ENCODE measurements around the gene COL15A1.

COL15A1 gene

DNA sequence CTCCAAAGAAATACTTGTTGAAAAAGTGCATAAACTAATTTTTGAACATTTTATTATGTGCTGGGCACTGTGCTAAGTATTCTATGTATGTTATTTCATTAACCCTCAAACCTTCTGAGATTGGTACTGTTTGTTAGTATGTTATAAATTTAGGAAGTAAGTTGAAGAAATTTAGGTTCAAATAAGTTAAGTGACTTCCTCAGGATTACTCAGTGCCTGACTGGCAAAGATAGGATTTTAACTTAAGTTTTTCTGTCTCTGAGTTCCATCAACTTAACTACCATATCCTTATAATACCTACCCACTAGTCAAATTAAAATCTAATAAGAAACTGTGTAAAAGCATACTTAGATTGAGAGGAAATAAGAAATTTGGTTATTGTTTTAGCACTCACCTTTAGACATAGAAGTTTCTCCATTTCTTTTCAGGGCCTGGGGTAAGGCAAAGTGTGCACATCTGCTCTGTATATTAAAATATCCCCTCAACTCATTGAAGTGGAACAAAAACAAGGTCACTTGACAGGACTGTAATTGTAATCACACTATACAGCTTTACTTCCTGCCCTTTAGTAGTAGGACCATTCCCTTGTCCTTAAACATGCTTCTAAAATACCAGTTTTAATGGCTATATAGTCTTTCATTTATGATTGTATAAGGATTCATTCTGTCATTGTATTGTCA lies 176.4 kb downstream of the COL15A1 start:
- DNase-seq = no peak

Measured in HCEC 1CT (cell line).